HepG2 (cell line): ENCODE data around the gene BCAM. TPM values are rescaled to one million over a fixed set of nuclear protein-coding genes. Genes with fewer than 3 reads are reported as not detected.
A peak's percentile ranks its signal among the peaks of the same experiment; 100 is the strongest.

Experiments used
- BRCA1 ChIP-seq: sonication (generic); formaldehyde crosslinking; IDR thresholded peaks from 2 replicates; pipeline ENCODE4 v1.4.0; 2020; ENCODE audit warnings: missing genetic modification reagents
- MIXL1 ChIP-seq: IDR thresholded peaks from 2 replicates; pipeline ENCODE4 v1.6.1; 2016
- PHF5A ChIP-seq: IDR thresholded peaks from one replicate; pipeline ENCODE4 v1.6.1; 2018; ENCODE audit warnings: low read depth, missing genetic modification reagents; ENCODE audit not compliant: unreplicated experiment
- POLR2A ChIP-seq, 2 experiments: IDR thresholded peaks; 2 replicates each; pipeline ENCODE4 v1.6.1; 2011; ENCODE audit warnings: low read depth in 2 of 2, low read length in 2 of 2, mild to moderate bottlenecking in 1 of 2, moderate library complexity in 1 of 2; ENCODE audit not compliant: insufficient read depth in 1 of 2
- RELA ChIP-seq: sonication (generic); formaldehyde crosslinking; IDR thresholded peaks from 2 replicates; pipeline ENCODE4 v1.4.0; 2020; ENCODE audit warnings: missing genetic modification reagents
- SNAPC4 ChIP-seq: sonication (generic); formaldehyde crosslinking; IDR thresholded peaks from 2 replicates; pipeline ENCODE4 v1.4.0; 2020; ENCODE audit warnings: mild to moderate bottlenecking, missing genetic modification reagents
- TBL1XR1 ChIP-seq: fragments of 150-350 bp; IDR thresholded peaks from 2 replicates; pipeline ENCODE4 v1.6.1; 2014; ENCODE audit warnings: borderline replicate concordance, low read length; ENCODE audit not compliant: partially characterized antibody
- ZC3H4 ChIP-seq: sonication (generic); formaldehyde crosslinking; IDR thresholded peaks from 2 replicates; pipeline ENCODE4 v1.4.0; 2020; ENCODE audit warnings: missing genetic modification reagents, borderline replicate concordance
- ZFP91 ChIP-seq: sonication (generic); formaldehyde crosslinking; IDR thresholded peaks from 2 replicates; pipeline ENCODE4 v1.9.0; 2022; ENCODE audit warnings: missing genetic modification reagents, mild to moderate bottlenecking, borderline replicate concordance
- ZMYM3 ChIP-seq: sonication (generic); formaldehyde crosslinking; IDR thresholded peaks from 2 replicates; pipeline ENCODE4 v1.5.1; 2020; ENCODE audit warnings: mild to moderate bottlenecking, missing genetic modification reagents
- ZNF12 ChIP-seq: sonication (generic); formaldehyde crosslinking; IDR thresholded peaks from 2 replicates; pipeline ENCODE4 v1.5.0; 2020; ENCODE audit warnings: missing genetic modification reagents
- ZNF407 ChIP-seq: sonication (generic); formaldehyde crosslinking; IDR thresholded peaks from one replicate; pipeline ENCODE4 v1.5.1; 2020; ENCODE audit warnings: mild to moderate bottlenecking, missing genetic modification reagents; ENCODE audit errors: not compliant biosample characterization
- ZNF569 ChIP-seq: sonication (generic); formaldehyde crosslinking; IDR thresholded peaks from 2 replicates; pipeline ENCODE4 v1.5.0; 2020; ENCODE audit warnings: mild to moderate bottlenecking, missing genetic modification reagents, moderate library complexity, borderline replicate concordance
- ZNF775 ChIP-seq: sonication (generic); formaldehyde crosslinking; IDR thresholded peaks from 2 replicates; pipeline ENCODE4 v1.4.0; 2020; ENCODE audit warnings: missing genetic modification reagents, mild to moderate bottlenecking, moderate library complexity, borderline replicate concordance
- ZNF777 ChIP-seq: sonication (generic); formaldehyde crosslinking; IDR thresholded peaks from 2 replicates; pipeline ENCODE4 v1.4.0; 2020; ENCODE audit warnings: missing genetic modification reagents
- polyA plus RNA-seq, 8 experiments: library from polyadenylated mRNA; depleted of rRNA in 3 of 8; stranded (reverse) in 7 of 8; unstranded in 1 of 8; fragments of >200 nt; fragmentation: Illumina TruSeq in 4 of 8; extraction: Trizol in 4 of 8; gene quantifications; 2 replicates each; pipeline versions ENCODE4 v1.2.1 to v1.2.3, GENCODE V29; 2011 to 2016; ENCODE audit warnings: low read depth in 4 of 8, missing spikeins in 1 of 8, mixed read lengths in 1 of 8; ENCODE audit not compliant: insufficient read depth in 1 of 8
- total RNA-seq, 5 experiments: library from RNA; depleted of rRNA; stranded (reverse); fragments of >200 nt; fragmentation: Illumina TruSeq; extraction: Trizol; gene quantifications; 2 replicates each; pipeline ENCODE4 v1.2.3, GENCODE V29; 2016; ENCODE audit warnings: low read depth in 1 of 5

The BCAM gene
- total and polyA plus RNA-seq, 2 of the 13 experiments (the other 11 are each of a cell fraction or from before 2014, with no cell fraction given) = 51.2 to 62.7 TPM

- TF ChIP-seq ZNF407 (CRISPR knock-in tag) = peak; percentile 36
- no peak for TF ChIP-seq SNAPC4
- TF ChIP-seq PHF5A (CRISPR knock-in tag) = no peak
- TF ChIP-seq ZFP91 (CRISPR knock-in tag) = peak; percentile 29; the same call in 1 of the 2 replicates
- no peak for TF ChIP-seq RELA (CRISPR knock-in tag)
- TF ChIP-seq BRCA1 (CRISPR knock-in tag) = no peak
- TF ChIP-seq ZNF777 (CRISPR knock-in tag) = 0 out of 2 replicates have a peak, but pooled peaks have one; percentile 3
- no peak for TF ChIP-seq ZNF12 (CRISPR knock-in tag)
- no peak for TF ChIP-seq ZNF569 (CRISPR knock-in tag)
- peak in 1 of 2 experiments; percentile 19; a peak in 1 of 4 replicates for TF ChIP-seq POLR2A (IDR thresholded peaks at IDR 0.05; ENCODE audit: insufficient read depth in 1 of 2, low read depth in 2 of 2, low read length in 2 of 2)
- peak; percentile 72 for TF ChIP-seq MIXL1 (CRISPR knock-in tag)
- no peak for TF ChIP-seq ZNF775 (CRISPR knock-in tag)
- no peak for TF ChIP-seq ZC3H4 (CRISPR knock-in tag)
- peak; percentile 64 for TF ChIP-seq ZMYM3 (CRISPR knock-in tag)
- no peak for TF ChIP-seq TBL1XR1
Observed at GRCh38 chr19:44856421-44857083, 47.6 kb downstream of the BCAM start (continued).
